Urinary bladder (tissue), 4 donors: ENCODE results near the gene NYAP2. TPM values are rescaled to one million over a fixed set of nuclear protein-coding genes. Genes with fewer than 3 reads are reported as not detected.

Source experiments
- DNase-seq: peaks from one replicate; pipeline ENCODE4 v3.0.0-alpha.2; 2015; ENCODE audit errors: extremely low spot score
- H3K27ac ChIP-seq: one replicate; pipeline ENCODE4 v1.5.1; 2013; ENCODE audit warnings: low read depth, mild to moderate bottlenecking, moderate library complexity
- H3K36me3 ChIP-seq: one replicate; pipeline ENCODE4 v1.6.1; 2013; ENCODE audit warnings: mild to moderate bottlenecking, moderate library complexity; ENCODE audit not compliant: insufficient read depth
- H3K4me1 ChIP-seq: one replicate; pipeline ENCODE4 v1.6.1; 2013; ENCODE audit warnings: mild to moderate bottlenecking, moderate library complexity; ENCODE audit not compliant: insufficient read depth
- H3K4me3 ChIP-seq: one replicate; pipeline ENCODE4 v1.5.1; 2013; ENCODE audit warnings: low read depth, low read length
- WGBS: extraction: QIAGEN DNeasy Blood & Tissue Kit; methylation state at CpG from one replicate; pipeline ENCODE4 v1.1.7; 2013; 5-methylcytosine and 5-hydroxymethylcytosine counted together
- polyA plus RNA-seq: library from polyadenylated mRNA; stranded (reverse); fragments of 200-250 nt; gene quantifications from one replicate; pipeline ENCODE4 v1.2.3, GENCODE V29; 2013
- total RNA-seq: library from RNA; depleted of rRNA; stranded (reverse); fragments of >200 nt; gene quantifications from one replicate; pipeline ENCODE4 v1.2.3, GENCODE V29; 2014
- donor health status: healthy with polysubstance abuse.
- donor health status: healthy.

Gene NYAP2
- total and polyA plus RNA-seq, 2 donors = 0.01 to 0.79 TPM

DNA sequence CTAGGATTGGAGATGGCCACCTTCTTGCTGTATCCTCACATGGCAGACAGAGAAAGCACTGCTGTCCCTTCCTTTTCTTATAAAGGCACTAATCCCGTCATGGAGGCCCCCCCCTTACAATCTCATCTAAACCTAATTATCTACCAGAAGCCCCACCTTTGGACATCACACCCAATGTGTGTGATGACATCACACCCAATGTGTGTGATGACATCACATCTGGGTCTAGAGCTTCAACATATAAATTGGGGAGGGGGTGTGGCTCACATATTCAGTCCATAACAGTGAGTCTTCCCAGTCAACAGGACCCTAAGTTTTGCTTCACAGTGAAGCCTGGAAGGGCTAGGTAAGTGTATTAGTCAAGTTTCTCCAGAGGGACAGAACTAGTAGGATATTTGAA is 213.1 kb downstream of the NYAP2 start:
- Histone ChIP-seq H3K4me1 (no peaks in the 10 kb centered on the region), H3K4me3 (no peak overlapping the region), H3K27ac (no peak overlapping the region), H3K36me3 (no peaks in the 10 kb centered on the region)
- WGBS = 81% methylated on average over 1 of the region's 1 CpG
- no peak for DNase-seq

DNA sequence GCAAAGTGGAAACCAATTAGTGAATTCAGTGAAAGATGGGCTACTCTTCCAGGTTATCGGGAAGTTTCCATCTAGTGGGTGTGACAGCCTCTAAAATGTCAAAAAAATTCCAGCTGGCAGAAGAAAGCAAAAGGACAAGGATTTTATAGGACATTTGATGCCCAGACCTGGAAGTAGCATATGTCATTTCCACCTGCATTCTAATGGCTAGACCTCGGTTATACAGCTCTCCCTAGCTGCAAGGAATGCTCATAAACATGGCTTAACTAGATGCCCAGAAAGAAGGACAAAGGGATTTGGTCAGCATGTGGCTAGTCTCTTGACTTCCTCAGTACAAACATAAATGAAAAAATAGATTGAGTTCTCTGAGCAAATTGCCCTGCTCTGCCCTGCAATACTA is 215.4 kb downstream of the NYAP2 start:
- no peak overlapping the region for H3K4me3 ChIP-seq
- H3K4me1 ChIP-seq = no peaks in the 10 kb centered on the region
- H3K27ac ChIP-seq = no peak overlapping the region
- no peaks in the 10 kb centered on the region for H3K36me3 ChIP-seq
- no peak for DNase-seq
- 45% methylated on average over 2 of the region's 2 CpGs for WGBS

DNA sequence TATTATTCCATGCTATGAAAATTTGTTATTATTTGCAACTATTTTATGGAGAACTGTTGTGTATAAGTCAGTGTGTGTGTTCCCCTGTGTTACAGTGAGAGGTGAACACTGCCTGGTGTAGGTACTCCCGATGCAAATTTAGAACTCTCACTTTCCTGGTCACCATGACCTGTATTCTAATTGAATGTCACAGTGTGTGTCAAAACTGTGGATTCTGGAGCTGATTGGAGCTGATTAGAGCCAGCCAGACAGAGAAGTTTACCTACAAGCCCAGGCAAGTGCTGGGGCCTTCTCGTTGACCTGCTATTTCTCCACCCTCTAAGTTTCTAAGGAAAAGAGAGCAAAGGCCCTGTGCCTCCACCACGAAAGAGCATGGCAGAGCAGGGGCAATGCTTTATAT is 216.0 kb downstream of the NYAP2 start:
- H3K4me3 ChIP-seq = no peak overlapping the region
- H3K36me3 ChIP-seq = no peaks in the 10 kb centered on the region
- no peak for DNase-seq
- 78% methylated on average over 3 of the region's 3 CpGs for WGBS
- no peaks in the 10 kb centered on the region for H3K4me1 ChIP-seq
- H3K27ac ChIP-seq = no peak overlapping the region

DNA sequence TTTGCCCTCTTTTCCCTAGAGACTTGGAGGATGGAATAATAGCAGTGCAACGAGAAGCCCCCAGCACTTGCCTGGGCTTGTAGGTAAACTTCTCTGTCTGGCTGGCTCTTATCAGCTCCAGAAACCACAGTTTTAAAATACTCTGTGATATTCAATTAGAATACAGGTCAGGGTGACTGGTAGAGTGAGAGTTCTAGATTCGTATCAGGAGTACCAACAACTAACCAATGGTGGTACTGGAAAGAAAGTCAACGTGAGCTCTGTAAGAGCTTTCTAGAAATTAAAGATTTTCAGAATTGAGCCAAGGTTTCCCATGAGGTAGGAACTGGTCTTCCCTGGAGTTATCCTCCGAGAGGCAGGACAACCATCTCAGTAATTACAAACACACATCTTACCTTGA is 216.9 kb downstream of the NYAP2 start:
- no peak for DNase-seq

DNA sequence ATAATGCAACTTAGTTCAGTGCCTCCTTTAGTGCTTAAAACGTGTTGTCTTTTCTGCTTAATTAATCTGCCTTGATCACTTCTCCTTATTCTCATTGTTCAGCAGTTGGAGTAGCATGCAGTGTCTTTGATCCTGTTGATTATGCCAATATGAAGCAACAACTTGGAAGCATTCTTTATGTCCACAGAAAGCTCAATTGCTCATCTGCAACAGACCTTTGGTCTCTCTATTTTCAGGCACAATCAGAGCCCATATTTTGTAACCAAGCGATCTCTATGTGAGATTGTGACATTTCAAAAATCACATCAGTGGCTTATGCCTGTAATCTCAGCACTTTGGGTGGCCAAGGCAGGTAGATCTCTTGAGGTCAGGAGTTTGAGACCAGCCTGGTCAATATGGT is 217.3 kb downstream of the NYAP2 start:
- no peaks in the 10 kb centered on the region for H3K36me3 ChIP-seq
- H3K4me1 ChIP-seq = no peaks in the 10 kb centered on the region
- 81% methylated on average over 2 of the region's 2 CpGs for WGBS
- H3K4me3 ChIP-seq = no peak overlapping the region
- no peak for DNase-seq
- no peak overlapping the region for H3K27ac ChIP-seq

More for the DNA sequence above, 216.9 kb downstream of the NYAP2 start:
- Histone ChIP-seq H3K36me3 (no peaks in the 10 kb centered on the region), H3K4me3 (no peak overlapping the region), H3K27ac (no peak overlapping the region), H3K4me1 (no peaks in the 10 kb centered on the region)
- WGBS = 82% methylated on average over 4 of the region's 4 CpGs

DNA sequence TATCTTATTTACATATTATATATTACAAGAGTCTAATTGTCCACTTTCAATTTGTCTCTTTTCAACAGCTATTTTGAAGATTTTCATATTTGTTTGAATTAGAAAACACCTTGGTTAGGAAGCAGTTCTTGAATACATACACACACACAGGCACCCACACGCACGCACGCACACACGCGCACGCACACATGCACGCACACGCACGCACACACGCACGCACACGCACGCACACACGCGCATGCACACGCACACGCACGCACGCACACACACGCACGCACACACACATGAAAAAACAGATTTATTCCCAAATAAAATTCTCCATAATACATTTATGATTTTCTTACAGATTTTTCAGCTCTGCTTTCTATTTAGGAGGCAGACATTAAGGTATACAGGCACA is 220.7 kb downstream of the NYAP2 start:
- Histone ChIP-seq H3K4me3 (no peak overlapping the region), H3K36me3 (no peaks in the 10 kb centered on the region), H3K4me1 (no peaks in the 10 kb centered on the region), H3K27ac (no peak overlapping the region)
- DNase-seq = no peak
- 89% methylated on average over 21 of the region's 21 CpGs for WGBS

DNA sequence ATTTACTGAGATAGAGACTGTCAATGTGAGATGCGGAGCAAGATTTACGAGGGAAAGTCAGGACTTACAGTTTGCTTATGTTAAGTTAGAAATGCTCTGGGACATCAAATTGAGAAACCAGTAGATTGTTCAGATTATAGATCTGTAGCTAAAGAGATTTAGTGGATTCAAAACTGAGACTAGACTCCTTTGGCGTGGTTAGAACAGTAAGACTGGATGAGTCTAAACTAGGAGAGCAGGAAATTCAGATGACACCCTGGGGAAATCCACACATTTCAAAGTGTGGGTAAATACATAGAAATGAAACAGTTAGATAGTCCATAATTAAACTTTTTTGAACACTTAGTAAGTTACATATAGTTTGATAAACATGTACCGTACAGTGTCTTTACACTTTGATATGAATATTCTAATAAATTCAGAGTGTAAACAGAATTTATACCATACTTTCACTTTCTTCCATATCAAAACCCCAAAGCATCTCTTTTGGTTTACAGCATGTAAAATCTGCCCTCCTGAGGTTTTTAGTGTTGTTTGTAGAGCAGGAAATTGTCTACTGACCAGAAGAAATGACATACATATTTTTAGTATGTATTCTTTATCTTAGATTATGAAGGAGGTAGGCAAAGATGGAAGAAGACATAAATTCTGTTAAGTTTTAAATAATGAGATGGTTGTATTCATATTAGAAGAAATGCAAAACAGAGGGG is 231.5 kb downstream of the NYAP2 start:
- Histone ChIP-seq H3K4me1 (no peaks in the 10 kb centered on the region), H3K4me3 (no peak overlapping the region), H3K36me3 (no peaks in the 10 kb centered on the region), H3K27ac (no peak overlapping the region)
- DNase-seq = no peak
- 81% methylated on average over 4 of the region's 4 CpGs for WGBS

DNA sequence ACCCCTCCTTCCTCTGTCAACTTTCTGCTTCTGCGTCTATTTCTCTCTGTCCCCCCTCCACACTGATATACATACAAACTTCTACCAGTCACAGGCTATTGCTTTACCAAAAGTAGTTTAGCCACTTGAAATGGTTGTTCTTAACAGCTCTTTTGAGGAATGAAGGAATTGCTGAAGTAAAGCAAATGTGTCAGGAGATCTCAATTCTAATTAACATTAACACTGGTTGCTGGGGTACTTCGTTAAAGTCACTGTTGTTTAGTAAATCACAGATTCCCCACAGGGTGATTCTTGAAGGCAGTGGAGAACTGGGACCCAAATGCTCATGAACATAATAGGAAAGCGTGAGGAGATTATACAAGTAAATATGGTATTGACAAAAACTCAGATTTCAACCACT is 232.8 kb downstream of the NYAP2 start:
- WGBS = 89% methylated on average over 3 of the region's 3 CpGs
- H3K4me1 ChIP-seq = no peaks in the 10 kb centered on the region
- no peak for DNase-seq
- H3K36me3 ChIP-seq = no peaks in the 10 kb centered on the region
- no peak overlapping the region for H3K27ac ChIP-seq
- H3K4me3 ChIP-seq = no peak overlapping the region

DNA sequence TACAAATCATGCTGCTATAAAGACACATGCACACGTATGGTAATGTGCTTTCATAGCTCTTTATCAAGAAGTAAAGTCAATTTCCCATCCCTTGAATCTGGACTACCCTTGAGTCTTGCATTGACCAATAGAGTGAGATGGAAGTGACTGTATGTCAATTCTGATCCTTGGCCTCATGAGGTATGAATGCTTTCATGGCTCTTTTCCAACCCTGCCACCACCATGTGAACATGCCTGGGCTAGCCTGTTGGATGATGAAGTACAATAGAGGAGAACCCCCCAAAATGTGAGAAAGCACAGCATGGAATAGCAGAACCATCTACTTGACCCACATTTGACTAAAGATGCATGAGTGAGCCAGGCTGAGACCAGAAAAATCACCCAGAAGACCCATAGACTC is 237.0 kb downstream of the NYAP2 start:
- no peaks in the 10 kb centered on the region for H3K36me3 ChIP-seq
- no peak for DNase-seq
- H3K27ac ChIP-seq = no peak overlapping the region
- H3K4me1 ChIP-seq = no peaks in the 10 kb centered on the region
- WGBS = 88% methylated on average over 1 of the region's 1 CpG
- H3K4me3 ChIP-seq = no peak overlapping the region

DNA sequence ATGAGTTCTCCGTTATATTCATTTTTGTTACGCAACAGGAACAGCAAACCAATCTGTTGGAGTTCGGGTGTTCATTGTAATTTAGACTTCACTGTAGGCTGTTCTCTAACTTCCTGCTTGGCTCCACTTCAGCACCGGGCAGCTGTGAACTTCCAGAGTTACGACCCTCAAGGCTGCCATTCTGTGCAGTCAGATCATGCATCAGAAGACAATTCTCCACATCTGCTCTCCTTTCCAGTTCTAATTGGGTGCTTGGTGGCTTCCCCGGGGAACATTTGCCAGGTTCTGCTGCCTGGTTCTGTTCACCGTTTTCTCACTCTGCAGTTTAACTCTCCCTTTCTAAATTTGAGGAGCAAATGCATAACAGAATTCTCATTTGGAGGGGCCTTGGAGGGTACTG is 237.7 kb downstream of the NYAP2 start:
- no peak for DNase-seq
- 42% methylated on average over 7 of the region's 7 CpGs for WGBS

DNA sequence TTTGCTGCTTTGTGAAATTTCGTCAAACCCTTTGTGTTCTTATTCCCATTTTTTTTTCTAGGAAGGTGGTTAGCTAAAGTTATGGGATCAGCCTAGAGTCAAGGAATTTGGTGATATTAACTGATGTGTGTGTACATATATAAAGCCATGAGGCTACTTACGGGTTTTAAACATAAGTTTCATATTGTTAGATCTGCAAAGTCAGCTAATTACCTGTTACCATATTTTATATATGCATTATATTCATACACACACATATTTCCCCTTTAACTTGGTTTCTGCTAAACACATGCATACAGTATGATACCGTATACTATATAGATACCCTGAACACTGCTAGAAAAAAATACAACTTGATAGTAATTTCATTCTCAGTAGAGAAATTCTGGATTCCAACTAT is 241.0 kb downstream of the NYAP2 start:
- H3K4me1 ChIP-seq = no peaks in the 10 kb centered on the region
- no peak for DNase-seq
- H3K36me3 ChIP-seq = no peaks in the 10 kb centered on the region
- no peak overlapping the region for H3K4me3 ChIP-seq
- no peak overlapping the region for H3K27ac ChIP-seq
- WGBS = 87% methylated on average over 3 of the region's 3 CpGs

More for the DNA sequence above, 237.7 kb downstream of the NYAP2 start:
- Histone ChIP-seq H3K27ac (no peak overlapping the region), H3K36me3 (no peaks in the 10 kb centered on the region), H3K4me1 (no peaks in the 10 kb centered on the region), H3K4me3 (no peak overlapping the region)

DNA sequence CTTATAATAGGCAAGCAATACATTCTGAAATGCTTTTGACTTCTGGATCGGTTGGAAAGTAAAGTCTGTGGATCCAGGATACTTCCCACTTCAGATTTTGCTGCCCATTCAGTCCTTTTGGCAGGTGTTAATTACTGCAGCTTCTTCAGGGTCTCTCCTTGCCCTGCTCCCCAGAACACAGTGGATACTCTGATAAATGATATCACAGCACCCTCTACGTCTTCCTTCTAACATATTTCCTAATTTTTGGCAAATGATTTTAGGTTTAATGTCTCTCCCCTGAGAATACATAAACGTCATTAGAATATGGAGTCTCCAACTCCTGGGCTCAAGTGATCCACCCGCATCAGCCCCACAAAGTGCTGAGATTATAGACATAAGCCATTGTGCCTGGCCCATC is 249.8 kb downstream of the NYAP2 start:
- Histone ChIP-seq H3K4me1 (no peaks in the 10 kb centered on the region), H3K36me3 (no peaks in the 10 kb centered on the region), H3K4me3 (no peak overlapping the region), H3K27ac (no peak overlapping the region)
- 62% methylated on average over 4 of the region's 4 CpGs for WGBS
- DNase-seq = no peak

DNA sequence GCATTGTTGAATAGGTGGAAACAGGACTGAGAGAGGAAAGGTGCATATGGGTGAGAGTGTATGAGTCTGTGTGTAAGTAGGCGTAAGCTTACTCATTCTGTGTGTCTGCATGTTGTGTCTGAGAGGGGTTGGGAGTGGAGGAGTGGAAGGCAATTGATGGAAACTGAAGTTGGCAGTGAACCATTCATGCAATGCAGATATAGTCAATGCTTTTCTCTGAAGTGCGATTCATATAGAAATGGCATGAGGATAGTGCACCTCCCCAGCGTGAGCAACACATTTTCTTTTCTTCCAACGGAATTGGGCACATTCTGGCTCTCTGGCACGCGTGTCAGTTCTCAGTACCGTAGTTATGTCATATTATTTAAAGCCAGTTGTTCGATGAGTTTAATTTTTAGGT is 250.5 kb downstream of the NYAP2 start:
- DNase-seq = no peak
- Histone ChIP-seq H3K4me1 (no peaks in the 10 kb centered on the region), H3K27ac (no peak overlapping the region), H3K4me3 (no peak overlapping the region), H3K36me3 (no peaks in the 10 kb centered on the region)
- 92% methylated on average over 8 of the region's 8 CpGs for WGBS

DNA sequence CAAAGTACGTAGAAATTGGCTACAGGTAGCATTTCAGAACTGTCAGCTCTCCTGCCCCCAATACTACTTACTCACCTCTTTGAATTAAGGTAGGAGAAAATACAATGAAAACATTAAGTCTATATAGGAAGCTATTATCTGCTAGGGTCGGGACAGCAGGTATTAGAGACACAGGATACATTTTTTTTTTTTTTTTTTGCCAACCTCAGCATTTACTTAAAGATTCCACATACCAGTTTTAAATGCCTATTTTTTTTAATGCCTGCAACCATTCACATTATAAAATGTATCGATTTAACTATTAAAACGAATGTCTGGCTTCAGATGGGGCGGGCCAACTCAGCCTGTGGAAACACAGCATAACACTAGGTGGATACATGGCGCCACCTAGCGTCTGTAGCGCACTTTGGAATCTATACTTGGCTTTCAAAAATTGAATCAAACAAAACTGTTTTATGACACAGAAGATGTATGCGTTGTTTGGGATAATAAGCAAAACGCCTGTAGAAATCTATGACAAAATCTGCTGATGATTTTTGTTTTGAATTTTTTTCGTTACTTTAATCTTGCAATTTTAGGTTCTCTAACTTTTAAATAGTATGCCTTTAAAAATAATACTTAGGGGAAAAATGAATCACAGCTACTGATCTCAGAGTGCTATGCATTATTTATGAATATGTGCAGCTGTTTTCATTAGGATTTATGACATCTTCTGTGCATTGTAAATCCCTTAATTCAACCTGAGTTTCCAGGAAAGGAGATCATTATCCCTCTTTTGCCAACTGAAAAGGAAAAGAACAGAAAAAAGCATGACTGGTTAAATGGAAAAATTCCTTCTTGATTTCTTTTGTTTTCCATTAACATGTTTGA is 261.0 kb downstream of the NYAP2 start:
- H3K27ac ChIP-seq = no peak overlapping the region
- H3K4me1 ChIP-seq = no peaks in the 10 kb centered on the region
- H3K36me3 ChIP-seq = no peaks in the 10 kb centered on the region
- no peak overlapping the region for H3K4me3 ChIP-seq
- DNase-seq = peak; percentile 28
- WGBS = 19% methylated on average over 11 of the region's 11 CpGs
